ENCODE results near the gene KCNQ1OT1.

Gene KCNQ1OT1

DNA sequence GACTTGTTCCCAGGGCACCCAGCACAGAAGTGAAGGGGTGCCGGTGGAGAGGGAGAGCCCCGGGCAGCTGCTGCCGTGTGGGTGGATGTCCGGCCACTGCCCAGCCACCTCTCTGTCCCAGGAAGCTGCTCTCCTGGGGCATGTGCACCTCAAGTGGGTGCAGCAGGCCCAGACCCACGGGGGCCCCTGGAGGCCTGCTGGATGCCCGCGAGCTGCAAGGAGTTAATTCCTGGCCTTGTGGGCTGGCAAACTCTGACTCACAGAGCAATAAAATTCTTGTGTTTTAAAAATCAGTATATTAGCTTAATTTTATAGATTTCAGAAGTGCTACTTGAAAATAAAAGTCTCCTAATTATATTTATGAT lies 37.4 kb upstream of the KCNQ1OT1 start:
- no peak for DNase-seq (ENCODE audit: low read depth, low spot score)

DNA sequence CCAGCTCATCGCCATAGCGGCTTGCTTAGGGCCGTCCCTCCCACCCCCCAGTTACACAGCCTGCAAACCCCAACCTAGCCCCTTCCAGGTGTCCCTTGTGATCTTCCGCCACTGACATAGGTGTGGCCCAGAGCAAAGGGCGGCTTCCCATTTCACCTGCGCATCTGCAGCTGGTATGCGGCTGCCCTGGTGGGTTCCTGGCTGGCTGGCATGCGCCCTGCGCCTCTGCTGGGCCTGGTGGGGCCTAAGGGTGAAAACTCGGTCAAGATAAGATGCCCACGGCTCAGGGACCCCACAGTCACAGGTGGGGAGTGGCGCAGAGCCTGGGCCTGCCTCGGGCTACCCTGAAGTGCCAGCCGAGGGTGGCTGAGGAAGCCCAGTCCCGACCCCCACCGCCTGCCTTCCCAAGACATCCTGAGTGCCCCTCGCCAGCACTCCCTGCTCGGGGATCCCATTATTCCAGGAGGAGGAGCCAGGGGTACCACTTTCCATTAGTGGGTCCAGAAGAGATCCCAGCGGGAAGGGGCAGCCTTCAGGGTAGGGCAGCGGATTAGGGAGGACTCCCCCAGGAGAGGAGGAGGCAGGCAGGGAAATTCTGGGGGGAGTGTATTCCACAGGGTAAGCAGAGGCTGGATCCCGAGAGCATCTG lies 36.9 kb upstream of the KCNQ1OT1 start:
- DNase-seq (ENCODE audit: low read depth, low spot score), result no peak

DNA sequence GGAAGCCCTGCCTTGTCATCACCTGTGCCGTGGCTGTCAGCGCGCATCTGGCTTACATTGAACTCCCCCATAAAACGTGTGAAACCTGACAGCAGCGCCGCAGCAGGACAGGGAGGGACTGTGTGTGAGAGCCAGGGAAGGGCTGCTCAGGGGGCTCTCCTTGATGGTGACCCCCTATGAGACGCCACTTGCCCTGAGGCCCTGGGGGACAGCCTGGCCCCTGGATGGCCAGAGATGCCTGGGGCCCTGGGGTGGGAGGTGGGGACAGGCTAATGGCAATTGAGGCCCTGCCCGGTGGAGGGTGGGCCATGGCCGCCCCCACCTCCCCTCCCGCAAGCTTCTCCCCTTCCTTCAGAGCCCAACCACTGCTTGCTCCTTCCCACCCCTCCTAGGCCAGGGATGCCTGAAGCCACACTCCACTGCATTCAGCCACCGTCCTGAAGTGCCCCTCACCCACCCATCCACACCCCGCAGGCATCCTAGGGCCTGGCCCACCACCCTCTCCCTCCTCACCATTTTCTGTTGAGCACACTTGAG lies 35.3 kb upstream of the KCNQ1OT1 start:
- DNase-seq (ENCODE audit: low read depth, low spot score), result no peak

DNA sequence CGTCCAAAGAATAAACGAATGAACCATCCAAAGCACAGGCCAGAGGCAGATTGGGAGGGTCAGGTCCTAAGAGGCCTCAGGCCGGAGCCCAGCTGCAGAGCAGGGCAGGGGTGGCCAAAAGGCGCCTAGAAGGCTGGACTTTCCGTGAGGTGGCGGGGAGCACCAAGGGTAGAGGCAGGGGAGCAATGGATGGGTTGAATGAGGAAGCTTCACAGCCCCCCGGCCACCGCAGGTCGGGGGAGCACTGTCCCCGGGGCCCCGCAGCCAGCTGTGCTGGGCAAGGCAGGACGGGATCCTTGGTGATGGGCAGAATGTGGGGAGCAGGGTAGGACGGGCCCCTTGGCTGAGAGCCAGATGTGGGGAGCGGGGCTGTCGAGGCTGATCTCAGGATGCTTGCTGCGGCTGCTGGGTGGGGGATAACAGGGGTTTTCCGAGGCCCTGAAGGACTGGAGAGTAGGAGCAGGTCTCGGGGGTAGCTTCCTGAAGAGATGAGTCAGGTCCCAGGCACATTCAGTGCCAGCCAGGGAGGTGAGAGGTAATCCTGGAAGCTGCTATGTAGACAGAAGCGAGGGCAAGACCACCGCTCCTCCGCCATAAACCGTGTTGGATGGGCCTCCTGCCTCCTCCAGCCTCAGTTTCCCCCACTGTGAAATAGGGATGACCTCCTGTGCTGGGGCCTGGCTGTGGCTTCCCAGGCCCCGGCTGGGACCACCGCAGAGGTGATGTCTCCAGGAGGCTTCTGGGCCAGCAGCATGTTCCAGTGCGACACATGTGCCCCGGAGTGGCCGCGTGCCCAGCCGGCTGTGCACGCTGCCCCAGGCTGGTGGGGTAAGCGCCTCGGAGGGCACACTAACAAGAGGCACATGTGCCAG lies 34.6 kb upstream of the KCNQ1OT1 start:
- no peak for DNase-seq (ENCODE audit: low read depth, low spot score)

DNA sequence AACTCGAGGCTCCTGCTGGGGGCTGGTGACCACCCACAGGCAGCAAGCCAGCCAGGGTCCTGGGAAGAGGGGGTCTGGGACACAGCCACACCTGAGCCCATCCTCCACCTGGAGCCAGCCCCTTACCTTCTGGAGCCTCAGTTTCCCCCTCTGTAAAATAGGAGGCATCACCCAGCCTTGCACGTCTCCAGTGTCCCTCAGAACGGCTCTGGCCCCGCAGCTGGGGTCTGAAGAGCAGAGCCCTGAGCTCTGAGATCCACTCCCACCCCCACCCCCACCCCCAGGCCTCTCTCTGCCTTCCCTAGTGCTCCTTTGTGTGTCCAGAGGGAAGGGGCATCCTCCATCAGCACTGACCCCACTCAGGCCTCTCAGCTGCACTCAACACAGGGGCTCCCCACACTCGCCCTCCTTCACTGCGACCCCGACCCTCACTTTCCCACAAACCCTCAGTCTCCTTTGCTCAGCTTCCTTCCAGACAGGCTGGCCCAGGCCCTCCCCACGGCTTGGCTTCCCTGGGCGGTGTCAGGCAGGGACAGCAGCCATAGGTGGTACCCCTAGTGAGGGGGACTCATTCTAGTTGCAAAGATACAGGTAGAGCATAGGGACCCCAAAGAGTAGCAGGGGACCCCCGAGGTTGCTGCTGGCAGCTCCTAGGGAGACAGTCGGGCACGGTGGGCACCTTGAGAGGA lies 33.3 kb upstream of the KCNQ1OT1 start:
- no peak for DNase-seq (ENCODE audit: low read depth, low spot score)

DNA sequence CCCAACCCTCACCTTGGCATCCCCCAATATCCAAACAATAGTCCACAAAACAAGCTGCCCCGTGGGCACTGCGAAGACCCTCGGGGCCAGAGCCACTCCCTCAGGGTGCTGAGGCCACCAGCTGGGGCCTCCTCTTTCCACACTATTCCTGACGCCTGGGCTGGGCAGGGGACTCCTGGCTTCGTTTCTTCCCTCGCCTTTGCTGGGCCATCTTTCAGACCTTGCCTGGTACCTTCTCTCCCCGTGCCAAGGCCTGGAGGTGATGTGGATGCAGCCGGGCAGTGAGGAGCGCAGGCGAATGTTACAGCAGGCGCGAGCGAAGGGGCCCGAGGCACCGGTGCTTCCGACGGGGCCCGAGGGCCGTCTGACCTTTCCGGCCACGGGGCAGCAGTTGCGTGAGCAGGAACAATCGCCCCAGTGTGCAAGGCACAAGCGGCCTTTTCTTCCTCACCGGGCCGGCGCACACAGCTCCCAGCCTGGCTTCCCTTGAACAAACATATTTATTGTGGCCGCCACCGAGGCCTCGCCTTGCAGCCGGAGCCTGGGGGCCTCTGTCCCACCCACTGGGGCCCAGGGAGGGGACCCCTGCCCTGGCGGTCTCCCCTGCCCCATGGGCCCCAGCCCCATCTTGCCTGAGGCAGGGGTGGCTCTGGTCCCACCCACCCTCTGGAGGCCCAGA lies 32.6 kb upstream of the KCNQ1OT1 start:
- DNase-seq (ENCODE audit: low read depth, low spot score), result no peak

DNA sequence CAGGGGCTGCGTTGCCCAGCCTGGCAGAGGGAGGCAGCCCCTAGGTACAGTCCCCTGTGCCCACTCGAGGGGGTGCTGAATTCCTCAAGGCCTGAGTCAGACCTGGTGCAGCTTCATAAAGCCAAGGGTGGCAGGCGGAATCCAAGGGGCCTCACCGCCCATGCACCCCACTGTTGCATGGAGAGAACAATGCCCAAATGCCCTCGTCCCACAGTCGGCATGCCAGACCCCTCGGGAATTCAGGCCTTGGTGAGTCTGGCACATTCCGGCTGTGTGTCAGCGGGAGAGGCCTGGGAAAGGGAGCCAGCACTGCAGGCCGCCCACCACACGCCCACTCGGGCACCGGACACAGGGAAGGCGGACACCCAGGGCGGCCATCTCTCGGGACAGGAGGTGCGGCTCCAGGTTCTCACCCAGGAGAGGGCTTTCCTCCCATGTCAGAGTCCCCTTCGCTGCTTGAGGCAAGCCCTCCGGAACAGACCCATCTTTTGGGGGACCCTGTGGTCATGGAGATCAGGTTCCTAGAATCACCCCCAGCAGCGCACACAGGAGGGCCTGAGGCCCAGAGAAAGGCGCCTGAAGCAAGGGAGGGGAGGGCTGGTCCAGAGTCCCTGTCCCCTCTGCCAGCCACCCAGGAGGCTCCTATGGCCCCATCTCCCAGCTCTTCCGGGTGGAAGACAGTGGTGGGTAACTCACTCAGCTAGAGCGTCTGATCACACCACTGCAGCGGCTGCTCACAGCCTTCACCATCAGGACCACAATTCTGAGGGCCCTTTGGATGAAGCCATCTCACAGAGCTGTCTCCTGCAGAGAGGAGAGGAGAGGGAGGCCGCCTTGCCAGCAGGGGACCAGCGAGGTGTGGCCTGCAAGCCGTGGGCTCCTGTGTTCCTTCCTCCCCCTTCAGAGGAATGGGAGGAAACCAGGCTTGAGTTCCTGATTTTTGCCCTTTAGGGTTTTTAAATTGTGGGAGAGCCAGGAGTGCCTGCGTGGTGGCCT lies 31.6 kb upstream of the KCNQ1OT1 start:
- no peak for DNase-seq (ENCODE audit: low read depth, low spot score)

DNA sequence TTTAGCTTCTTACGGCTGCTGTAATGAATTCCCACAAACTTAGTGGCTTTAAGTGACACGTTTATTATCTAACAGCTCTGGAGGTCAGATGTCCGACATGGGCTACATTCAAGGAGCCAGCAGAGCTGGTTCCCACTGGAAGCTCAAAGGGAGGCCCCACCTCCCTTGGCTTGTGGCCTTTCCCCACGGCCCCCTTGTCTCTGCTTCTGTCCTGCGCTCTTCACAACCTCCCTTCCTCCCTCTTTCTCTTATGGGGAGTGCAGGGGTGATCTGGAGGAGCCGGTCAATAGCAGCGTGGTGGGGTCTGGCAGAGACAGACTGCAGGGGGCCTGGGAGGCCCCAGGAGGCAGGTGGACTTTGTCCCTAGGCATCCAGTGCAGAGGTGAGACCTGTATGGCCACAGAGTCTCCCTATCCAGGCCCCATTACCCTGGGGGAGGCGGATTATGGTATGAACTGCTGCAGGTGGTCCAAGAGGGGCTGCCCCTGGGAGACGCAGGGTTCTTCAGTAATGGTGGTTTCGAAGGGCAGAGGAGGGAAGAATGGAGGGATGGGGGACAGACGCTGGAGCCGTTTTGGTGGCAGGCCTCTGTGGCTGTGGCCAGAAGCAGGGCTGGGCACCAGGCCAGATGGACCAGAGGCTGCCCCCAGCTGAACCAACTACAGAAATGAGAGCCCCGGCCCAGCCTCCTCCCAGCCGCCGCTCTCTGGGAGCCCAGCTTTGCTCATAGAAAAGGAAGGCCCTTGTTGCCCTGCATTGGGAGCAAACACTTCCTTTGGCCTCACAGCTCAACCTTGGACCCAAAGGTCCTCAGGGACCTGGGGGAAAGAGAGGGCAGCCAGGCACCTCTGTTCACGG lies 30.7 kb upstream of the KCNQ1OT1 start:
- DNase-seq (ENCODE audit: low read depth, low spot score), result no peak

DNA sequence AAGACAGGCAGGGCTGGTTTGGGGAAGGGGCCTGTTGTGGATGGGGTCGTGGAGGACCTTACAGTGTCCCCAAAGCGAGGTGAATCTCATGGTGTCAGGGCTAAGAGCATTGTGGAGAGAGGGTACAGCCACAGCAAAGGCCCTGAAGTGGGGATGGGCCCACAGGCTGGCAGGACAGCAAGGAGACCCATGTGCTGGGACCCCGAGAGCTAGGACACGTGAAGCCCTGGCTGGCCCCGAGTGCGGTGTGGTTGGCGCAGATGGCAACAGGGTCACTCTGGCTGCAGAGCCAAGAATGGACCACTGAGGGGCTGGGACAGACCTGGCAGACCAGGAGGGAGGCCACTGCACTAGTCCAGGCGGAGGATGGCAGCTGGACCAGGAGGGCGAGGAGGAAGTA lies 30.0 kb upstream of the KCNQ1OT1 start:
- no peak for DNase-seq (ENCODE audit: low read depth, low spot score)

DNA sequence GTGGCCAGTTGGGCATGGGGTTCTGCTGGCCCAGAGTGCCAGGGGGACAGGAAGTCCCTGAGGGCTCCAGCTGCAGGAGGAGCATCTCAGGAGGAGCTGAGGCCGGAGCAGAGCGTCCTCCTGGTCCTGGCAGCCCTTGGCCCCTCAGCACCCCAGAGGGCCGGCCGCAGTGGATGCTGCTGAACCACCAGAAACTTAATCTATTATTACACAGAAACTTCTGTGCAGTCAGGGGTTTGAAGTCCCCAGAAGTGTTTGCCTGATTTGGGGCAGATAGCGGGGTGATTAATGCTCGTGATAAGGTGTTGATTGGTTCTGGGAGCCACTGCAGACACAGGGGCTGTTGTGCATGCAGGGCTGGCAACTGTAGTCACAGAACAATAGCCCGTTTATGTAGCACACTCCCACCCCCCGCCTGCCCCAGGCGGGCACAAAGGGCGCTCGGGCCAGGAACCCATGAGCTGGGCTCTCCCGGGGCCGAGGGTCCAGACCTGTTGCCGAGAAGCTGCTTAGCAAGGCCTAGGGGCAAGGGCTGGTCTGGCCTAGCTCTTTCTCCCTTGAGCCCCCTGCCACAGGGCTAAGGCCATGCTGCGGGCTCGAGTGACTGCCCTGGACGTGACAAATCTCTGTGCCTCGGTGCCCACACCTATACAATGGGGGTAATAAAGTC lies 29.0 kb upstream of the KCNQ1OT1 start:
- DNase-seq (ENCODE audit: low read depth, low spot score), result no peak

DNA sequence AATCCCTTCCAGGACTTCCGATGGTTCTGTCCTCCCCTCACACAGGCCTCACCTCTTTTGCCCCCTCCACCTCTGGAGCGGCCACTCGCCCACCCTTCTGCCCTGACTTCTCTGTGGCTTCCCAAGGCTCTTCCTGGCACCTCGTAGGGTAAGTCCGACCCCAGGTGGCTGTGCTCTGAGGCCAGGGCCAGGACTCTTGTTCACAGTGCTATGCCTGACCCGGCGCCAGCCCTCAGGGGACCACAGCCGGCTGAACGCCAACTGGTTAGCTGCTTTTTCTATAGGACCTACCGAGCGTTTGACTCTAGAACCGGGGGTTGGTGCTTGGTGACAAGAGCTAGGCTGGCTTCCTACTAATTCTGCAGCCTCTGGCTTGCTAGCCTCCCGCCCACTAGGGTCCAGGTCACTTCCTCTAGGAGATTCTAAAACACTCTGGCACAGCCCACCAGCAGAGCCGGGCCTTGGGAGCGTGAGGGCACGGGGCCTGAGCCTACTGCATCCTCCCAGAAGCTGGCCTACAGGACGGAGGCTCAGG lies 28.4 kb upstream of the KCNQ1OT1 start:
- DNase-seq (ENCODE audit: low read depth, low spot score), result no peak

DNA sequence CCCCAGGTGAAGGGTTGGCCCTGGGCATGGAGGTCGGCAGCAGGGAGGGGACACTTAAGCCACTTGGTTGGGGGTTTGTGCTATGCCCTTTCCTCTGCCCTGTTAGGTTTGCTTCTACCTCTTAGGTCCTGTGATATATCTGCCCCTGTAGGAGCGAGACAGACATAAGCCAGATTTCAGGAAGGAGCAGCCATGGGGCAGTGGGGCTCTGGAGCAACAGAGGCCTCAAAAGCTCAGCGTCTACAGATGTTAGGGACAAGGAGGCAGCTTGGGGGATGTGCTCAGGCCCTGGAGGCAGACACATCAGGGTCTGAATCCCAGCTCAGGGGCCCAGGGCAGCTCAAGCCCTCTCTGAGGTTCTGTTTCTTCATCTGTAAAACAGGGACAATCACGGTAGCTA lies 27.2 kb upstream of the KCNQ1OT1 start:
- no peak for DNase-seq (ENCODE audit: low read depth, low spot score)

DNA sequence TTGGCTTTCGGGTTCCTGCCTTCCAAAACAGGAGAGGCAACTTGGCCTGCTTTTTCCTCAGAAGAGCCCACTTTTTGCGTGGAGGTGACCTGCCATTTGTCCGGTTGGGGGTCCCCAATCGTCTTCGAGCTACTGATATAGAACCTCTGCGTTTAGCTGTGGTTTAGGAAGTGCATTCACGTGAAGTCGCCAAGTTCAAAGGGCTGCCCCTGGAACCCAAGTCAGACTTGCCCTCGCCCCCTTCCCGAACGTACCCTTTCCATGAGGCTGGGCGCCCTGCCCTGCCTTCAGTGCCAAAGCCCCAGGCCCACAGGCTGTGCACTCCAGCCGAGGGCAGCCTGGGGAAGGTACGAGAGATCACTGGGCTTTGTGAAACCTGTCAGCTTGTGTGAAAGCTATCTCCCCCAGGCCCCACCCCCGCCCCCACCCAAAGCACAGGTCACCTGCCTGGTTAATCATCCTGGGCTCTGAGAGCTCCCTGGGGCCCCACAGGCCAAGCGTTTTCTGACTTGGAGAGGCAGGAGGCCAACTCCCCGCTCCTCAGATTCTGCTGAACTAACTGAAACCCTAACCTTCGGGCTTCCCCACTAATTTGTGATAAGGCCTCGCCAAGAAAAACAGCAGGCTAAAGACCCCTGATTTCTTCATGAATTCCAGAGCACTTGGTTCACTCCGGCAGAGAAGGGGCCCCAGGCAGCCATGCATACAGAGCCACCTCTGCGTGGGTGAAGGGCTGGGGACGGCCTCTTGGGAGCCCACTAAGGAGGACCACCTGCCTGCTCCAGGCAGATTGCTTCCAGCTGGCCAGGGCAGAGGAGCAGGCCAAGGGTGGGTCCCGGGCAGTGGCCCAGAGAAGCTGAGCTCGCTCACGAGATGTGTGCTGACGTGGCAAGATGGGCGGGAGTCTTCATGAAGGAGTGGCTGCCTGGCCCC lies 25.8 kb upstream of the KCNQ1OT1 start:
- no peak for DNase-seq (ENCODE audit: low read depth, low spot score)

DNA sequence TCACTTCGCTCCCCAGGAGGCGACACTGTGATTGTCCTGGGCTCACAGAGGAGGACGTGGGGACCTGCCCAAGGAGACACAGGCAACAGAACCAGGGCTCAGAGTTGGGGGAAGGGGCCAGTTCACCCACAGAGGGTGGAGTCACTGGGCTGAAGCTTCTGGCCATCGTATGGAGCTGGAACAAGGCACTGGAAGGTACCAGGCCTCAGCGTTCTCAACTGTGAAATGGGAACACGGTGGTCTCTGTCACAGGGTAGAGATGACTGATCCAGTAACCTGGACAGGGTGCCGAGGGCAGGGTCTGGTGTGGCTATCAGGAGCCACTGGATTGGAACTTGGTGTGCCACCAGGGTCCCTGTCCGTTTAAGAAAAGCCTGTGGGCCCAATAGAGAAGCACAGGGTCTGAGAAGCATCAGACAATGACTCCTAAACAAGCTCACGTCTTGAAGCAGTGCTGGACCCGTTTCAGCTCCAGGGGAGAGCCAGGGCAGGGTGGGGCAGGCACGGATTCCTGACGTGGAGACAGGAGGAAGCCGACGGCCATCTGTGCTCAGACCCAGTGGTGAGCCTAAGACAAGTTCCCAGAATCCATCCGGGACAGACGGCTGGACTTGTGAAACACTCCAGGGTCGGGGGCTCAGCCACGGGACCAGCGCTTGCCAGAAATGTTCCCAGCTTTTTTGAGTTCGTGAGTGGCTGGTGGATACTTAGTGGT lies 25.0 kb upstream of the KCNQ1OT1 start:
- no peak for DNase-seq (ENCODE audit: low read depth, low spot score)

DNA sequence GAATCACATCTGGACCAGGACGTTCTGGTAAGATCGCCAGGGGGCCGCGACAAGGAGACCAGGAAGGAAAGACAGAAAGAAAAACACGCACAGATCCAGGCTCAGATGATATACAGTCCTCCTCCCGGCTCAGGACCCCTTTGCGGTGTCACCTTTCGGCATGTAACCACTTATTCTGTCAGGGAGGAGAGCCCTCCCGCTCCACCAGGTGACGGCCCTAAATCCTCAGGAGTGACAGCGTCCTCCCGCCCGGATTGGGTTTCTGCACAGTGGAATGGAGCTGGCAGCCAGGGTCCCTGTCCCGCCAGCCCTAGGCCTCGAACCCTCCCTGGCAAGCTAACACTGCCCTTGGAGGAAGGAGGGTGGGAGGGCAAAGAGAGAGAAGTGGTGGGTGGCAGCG lies 24.3 kb upstream of the KCNQ1OT1 start:
- no peak for DNase-seq (ENCODE audit: low read depth, low spot score)

DNA sequence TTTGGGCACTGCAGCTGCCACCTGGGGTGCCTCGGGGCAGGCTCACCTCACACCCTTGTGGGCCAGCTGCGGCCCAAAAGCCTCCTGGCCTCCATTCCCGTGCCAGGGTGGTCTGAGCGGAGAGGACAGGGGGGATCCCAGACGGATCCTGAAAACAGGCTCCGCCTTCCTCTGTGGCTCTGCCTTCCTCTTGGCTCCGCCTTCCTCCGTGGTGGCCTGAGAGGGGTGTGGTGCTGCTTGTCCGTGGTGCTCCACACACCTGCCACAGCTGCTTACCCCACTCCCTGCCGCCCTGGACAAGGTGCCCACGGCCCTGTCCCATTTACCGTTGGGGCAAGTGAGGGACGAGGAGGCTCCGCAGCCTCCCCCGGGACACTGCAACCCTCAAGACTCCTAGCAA lies 23.2 kb upstream of the KCNQ1OT1 start:
- no peak for DNase-seq (ENCODE audit: low read depth, low spot score)
